Prostate gland (tissue), 2 donors: Measurements from ENCODE around the gene MORN1.

ENCODE experiments used
- POLR2A ChIP-seq: fragments of 450-650 bp; IDR thresholded peaks from one replicate; pipeline ENCODE4 v1.6.1; 2016; ENCODE audit warnings: antibody characterized with exemption, mild to moderate bottlenecking
- POLR2AphosphoS5 ChIP-seq: sonication (generic); formaldehyde crosslinking; IDR thresholded peaks from one replicate; pipeline ENCODE4 v1.6.1; 2017; ENCODE audit warnings: antibody characterized with exemption
- TF ChIP-seq, protein P1 (sequence below), 4 experiments: fragments of 200-600 bp in 2 of 4; fragments of 450-650 bp in 2 of 4; sonication (generic) in 2 of 4; IDR thresholded peaks; 1 replicate in 3 of 4; 2 replicates in 1 of 4; pipeline ENCODE4 v1.5.1; 2016 to 2019; ENCODE audit warnings: antibody characterized with exemption in 4 of 4, mild to moderate bottlenecking in 2 of 4, moderate library complexity in 2 of 4

DNA sequence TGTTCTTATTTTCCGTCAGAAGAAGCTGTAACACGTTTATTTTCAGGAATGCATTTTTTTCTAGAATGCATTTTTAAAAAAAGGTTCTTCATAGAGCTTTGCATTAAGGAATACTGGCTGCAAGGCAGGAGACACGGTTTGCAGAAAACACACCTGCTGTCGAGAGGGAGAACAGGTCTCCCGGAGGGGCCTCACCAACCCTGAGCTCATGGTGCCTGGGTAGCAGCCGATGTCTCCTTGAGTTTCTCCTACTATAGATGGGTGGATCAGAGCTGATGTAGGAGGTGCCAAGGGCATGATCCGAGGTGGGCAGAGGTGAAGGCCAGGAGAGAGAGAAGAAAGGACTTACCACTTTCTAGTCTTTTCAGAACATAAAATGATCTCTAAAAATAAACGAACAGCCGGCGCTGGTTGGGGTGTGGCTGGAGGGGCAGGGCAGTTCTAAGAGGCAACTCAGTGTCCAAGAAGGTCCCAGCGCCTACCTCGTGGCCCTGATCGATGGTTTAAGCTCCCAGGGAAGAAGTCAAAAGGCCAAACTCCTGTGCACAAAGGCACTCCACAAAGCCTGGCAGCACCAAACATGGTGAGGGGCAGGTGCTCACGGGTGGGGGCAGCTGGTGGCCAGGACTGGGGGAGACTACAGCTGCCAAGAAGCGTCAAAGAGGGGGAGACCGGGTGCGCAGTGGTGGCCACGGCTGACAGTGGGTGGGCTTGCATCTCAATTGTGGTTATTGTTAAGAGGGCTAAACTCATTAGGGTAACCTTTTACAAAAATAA, 12.2 kb downstream of the MORN1 start:
- TF ChIP-seq, protein P1, sequence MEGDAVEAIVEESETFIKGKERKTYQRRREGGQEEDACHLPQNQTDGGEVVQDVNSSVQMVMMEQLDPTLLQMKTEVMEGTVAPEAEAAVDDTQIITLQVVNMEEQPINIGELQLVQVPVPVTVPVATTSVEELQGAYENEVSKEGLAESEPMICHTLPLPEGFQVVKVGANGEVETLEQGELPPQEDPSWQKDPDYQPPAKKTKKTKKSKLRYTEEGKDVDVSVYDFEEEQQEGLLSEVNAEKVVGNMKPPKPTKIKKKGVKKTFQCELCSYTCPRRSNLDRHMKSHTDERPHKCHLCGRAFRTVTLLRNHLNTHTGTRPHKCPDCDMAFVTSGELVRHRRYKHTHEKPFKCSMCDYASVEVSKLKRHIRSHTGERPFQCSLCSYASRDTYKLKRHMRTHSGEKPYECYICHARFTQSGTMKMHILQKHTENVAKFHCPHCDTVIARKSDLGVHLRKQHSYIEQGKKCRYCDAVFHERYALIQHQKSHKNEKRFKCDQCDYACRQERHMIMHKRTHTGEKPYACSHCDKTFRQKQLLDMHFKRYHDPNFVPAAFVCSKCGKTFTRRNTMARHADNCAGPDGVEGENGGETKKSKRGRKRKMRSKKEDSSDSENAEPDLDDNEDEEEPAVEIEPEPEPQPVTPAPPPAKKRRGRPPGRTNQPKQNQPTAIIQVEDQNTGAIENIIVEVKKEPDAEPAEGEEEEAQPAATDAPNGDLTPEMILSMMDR (IDR thresholded peaks at IDR 0.05), result no peak
- TF ChIP-seq POLR2A (no peak), POLR2AphosphoS5 (no peak)
